ENCODE results near the gene LRP6.
"Not testable (repeated sequence)": the region's sequence is repeated elsewhere in the genome, so short reads cannot be mapped to it uniquely, and the experiment has no call there.

Gene LRP6

GRCh38 chr12:12265035-12265434, 1.8 kb downstream of the LRP6 start:
- H3K27me3 ChIP-seq = peaks cover 69% of the 10 kb centered on the region
- no peak overlapping the region for H3K27ac ChIP-seq
- no peak overlapping the region for H3K4me3 ChIP-seq (ENCODE audit: low read depth in 1 of 2, low read length in 1 of 2)
- no peaks in the 10 kb centered on the region for H3K36me3 ChIP-seq
- peaks cover 16 to 25% of the 10 kb centered on the region in 2 experiments for H3K4me1 ChIP-seq (ENCODE audit: control insufficient read depth in 1 of 2, insufficient read depth in 1 of 2, low read depth in 1 of 2, low read length in 1 of 2)
- no peaks in the 10 kb centered on the region for H3K9me3 ChIP-seq
- TF ChIP-seq CTCF (IDR thresholded peaks at IDR 0.05) = no peak

- peaks cover 58% of the 10 kb centered on the region for H3K27me3 ChIP-seq
These were observed 2.9 kb downstream of the LRP6 start for GRCh38 chr12:12263909-12264308.

GRCh38 chr12:12256291-12256757, 10.5 kb downstream of the LRP6 start:
- H3K4me3 ChIP-seq (ENCODE audit: low read depth in 1 of 2, low read length in 1 of 2); H3K9me3 ChIP-seq; H3K36me3 ChIP-seq; H3K27me3 ChIP-seq; H3K27ac ChIP-seq; H3K4me1 ChIP-seq (ENCODE audit: control insufficient read depth in 1 of 2, insufficient read depth in 1 of 2, low read depth in 1 of 2, low read length in 1 of 2): not testable (repeated sequence)

More at GRCh38 chr12:12263909-12264308, 2.9 kb downstream of the LRP6 start:
- no peak for TF ChIP-seq CTCF (IDR thresholded peaks at IDR 0.05)
- peaks cover 16 to 25% of the 10 kb centered on the region in 2 experiments for H3K4me1 ChIP-seq (ENCODE audit: control insufficient read depth in 1 of 2, insufficient read depth in 1 of 2, low read depth in 1 of 2, low read length in 1 of 2)
- no peak overlapping the region for H3K4me3 ChIP-seq (ENCODE audit: low read depth in 1 of 2, low read length in 1 of 2)
- H3K9me3 ChIP-seq = no peaks in the 10 kb centered on the region
- no peaks in the 10 kb centered on the region for H3K36me3 ChIP-seq
- no peak overlapping the region for H3K27ac ChIP-seq

GRCh38 chr12:12254553-12254952, 12.3 kb downstream of the LRP6 start:
- no peak overlapping the region for H3K27ac ChIP-seq
- no peak overlapping the region for H3K4me3 ChIP-seq (ENCODE audit: low read depth in 1 of 2, low read length in 1 of 2)
- H3K27me3 ChIP-seq = no peaks in the 10 kb centered on the region
- no peaks in the 10 kb centered on the region for H3K36me3 ChIP-seq
- TF ChIP-seq CTCF (IDR thresholded peaks at IDR 0.05) = no peak
- no peaks in the 10 kb centered on the region for H3K4me1 ChIP-seq (ENCODE audit: control insufficient read depth in 1 of 2, insufficient read depth in 1 of 2, low read depth in 1 of 2, low read length in 1 of 2)
- no peaks in the 10 kb centered on the region for H3K9me3 ChIP-seq

- H3K36me3 ChIP-seq = no peaks in the 10 kb centered on the region
- TF ChIP-seq CTCF (IDR thresholded peaks at IDR 0.05) = no peak
- H3K4me1 ChIP-seq (ENCODE audit: control insufficient read depth in 1 of 2, insufficient read depth in 1 of 2, low read depth in 1 of 2, low read length in 1 of 2) = no peaks in the 10 kb centered on the region
- H3K4me3 ChIP-seq (ENCODE audit: low read depth in 1 of 2, low read length in 1 of 2) = no peak overlapping the region
- no peaks in the 10 kb centered on the region for H3K27me3 ChIP-seq
- H3K27ac ChIP-seq = no peak overlapping the region
- H3K9me3 ChIP-seq = no peaks in the 10 kb centered on the region
These were observed 17.4 kb downstream of the LRP6 start for GRCh38 chr12:12249216-12250050.

- H3K27ac ChIP-seq = no peak overlapping the region
- no peak overlapping the region for H3K4me3 ChIP-seq (ENCODE audit: low read depth in 1 of 2, low read length in 1 of 2)
- no peaks in the 10 kb centered on the region for H3K4me1 ChIP-seq (ENCODE audit: control insufficient read depth in 1 of 2, insufficient read depth in 1 of 2, low read depth in 1 of 2, low read length in 1 of 2)
- no peaks in the 10 kb centered on the region for H3K9me3 ChIP-seq
- H3K36me3 ChIP-seq = no peaks in the 10 kb centered on the region
- no peak for TF ChIP-seq CTCF (IDR thresholded peaks at IDR 0.05)
- no peaks in the 10 kb centered on the region for H3K27me3 ChIP-seq
These were observed 19.3 kb downstream of the LRP6 start for GRCh38 chr12:12247584-12247983.
